SK-N-SH (cell line): Measurements from ENCODE around the gene OSBP2. TPM values are rescaled to one million over a fixed set of nuclear protein-coding genes. Genes with fewer than 3 reads are reported as not detected.
A peak's percentile ranks its signal among the peaks of the same experiment; 100 is the strongest.

Source experiments
- CTCF ChIA-PET: fragments of 300-600, 350-600 bp; formaldehyde crosslinking; extraction: SDS; loops from one replicate; lab custom pipeline; 2021; lab: Yijun Ruan, JAX
- POLR2A ChIA-PET: fragments of 350-600 bp; sonication (Branson Sonifier 250); formaldehyde crosslinking; extraction: SDS; loops from one replicate; lab custom pipeline; 2020; ENCODE audit warnings: antibody characterized with exemption, inconsistent platforms; lab: Yijun Ruan, JAX
- DNase-seq: peaks from one replicate; pipeline ENCODE4 v3.0.0; 2012
- H2AFZ ChIP-seq: fragments of 200-600 bp; sonication (generic); 2 replicates; pipeline ENCODE4 v1.8.1; 2016; ENCODE audit warnings: antibody characterized with exemption, mild to moderate bottlenecking, low read depth
- H3F3A ChIP-seq: fragments of 200-600 bp; sonication (generic); replicated peaks from 2 replicates; pipeline ENCODE3; 2016; ENCODE audit warnings: antibody characterized with exemption, mild to moderate bottlenecking; ENCODE audit not compliant: insufficient read depth
- H3K27ac ChIP-seq, 2 experiments: fragments of 200-500 bp in 1 of 2; fragments of 200-600 bp in 1 of 2; sonication (Bioruptor generic) in 1 of 2; sonication (generic), shearing (Covaris generic) in 1 of 2; 2 replicates each; pipeline versions ENCODE4 v1.5.1 to v1.6.1; 2014 to 2016; ENCODE audit warnings: low read depth in 2 of 2, inconsistent platforms in 1 of 2, low read length in 1 of 2, mild to moderate bottlenecking in 1 of 2, mixed read lengths in 1 of 2
- H3K27me3 ChIP-seq: fragments of 200-600 bp; sonication (generic), shearing (Covaris generic); 2 replicates; pipeline ENCODE4 v1.6.1; 2016; ENCODE audit warnings: mixed run types; ENCODE audit not compliant: insufficient read depth
- H3K36me3 ChIP-seq, 2 experiments: fragments of 200-500 bp in 1 of 2; fragments of 200-600 bp in 1 of 2; sonication (Bioruptor generic) in 1 of 2; sonication (generic) in 1 of 2; replicated peaks in 1 of 2; 2 replicates each; pipeline versions ENCODE3 to v1.5.1; 2014 to 2016; ENCODE audit warnings: low read length in 1 of 2, mild to moderate bottlenecking in 1 of 2; ENCODE audit not compliant: insufficient read depth in 2 of 2, control insufficient read depth in 1 of 2
- H3K4me1 ChIP-seq, 2 experiments: fragments of 200-500 bp in 1 of 2; fragments of 200-600 bp in 1 of 2; sonication (Bioruptor generic) in 1 of 2; sonication (generic), shearing (Covaris generic) in 1 of 2; 2 replicates each; pipeline versions ENCODE4 v1.5.1 to v1.6.1; 2014 to 2016; ENCODE audit warnings: low read depth in 1 of 2, low read length in 1 of 2, mixed run types in 1 of 2; ENCODE audit not compliant: insufficient read depth in 2 of 2, control insufficient read depth in 1 of 2
- H3K4me2 ChIP-seq: fragments of 200-600 bp; sonication (generic), shearing (Covaris generic); 2 replicates; pipeline ENCODE4 v1.6.1; 2017; ENCODE audit warnings: mixed run types
- H3K4me3 ChIP-seq, 2 experiments: fragments of 200-500 bp in 1 of 2; fragments of 200-600 bp in 1 of 2; sonication (Bioruptor generic) in 1 of 2; sonication (generic), shearing (Covaris generic) in 1 of 2; 2 replicates each; pipeline versions ENCODE4 v1.5.1 to v1.8.1; 2014 to 2016; ENCODE audit warnings: low read depth in 2 of 2, inconsistent platforms in 1 of 2, low read length in 1 of 2, mild to moderate bottlenecking in 1 of 2, mixed read lengths in 1 of 2, moderate library complexity in 1 of 2
- H3K79me2 ChIP-seq: fragments of 200-600 bp; sonication (generic); 2 replicates; pipeline ENCODE4 v1.8.1; 2017; ENCODE audit warnings: mild to moderate bottlenecking; ENCODE audit not compliant: insufficient read depth
- H3K9ac ChIP-seq: fragments of 200-600 bp; sonication (generic); 2 replicates; pipeline ENCODE4 v1.6.1; 2017; ENCODE audit warnings: mixed run types
- H3K9me2 ChIP-seq: fragments of 200-600 bp; sonication (generic); 2 replicates; pipeline ENCODE4 v1.6.1; 2017; ENCODE audit warnings: mixed run types
- H3K9me3 ChIP-seq: fragments of 200-600 bp; sonication (generic); 2 replicates; pipeline ENCODE4 v1.6.1; 2017; ENCODE audit warnings: mixed run types, mild to moderate bottlenecking, moderate library complexity
- H4K20me1 ChIP-seq: fragments of 200-600 bp; sonication (generic); 2 replicates; pipeline ENCODE4 v1.6.1; 2017; ENCODE audit warnings: mild to moderate bottlenecking, mixed run types; ENCODE audit not compliant: insufficient read depth
- CHD2 ChIP-seq: fragments of 150-350 bp; IDR thresholded peaks from 2 replicates; pipeline ENCODE4 v1.6.1; 2018; ENCODE audit warnings: low read length; ENCODE audit not compliant: partially characterized antibody
- CTCF ChIP-seq: fragments of 200-600 bp; sonication (generic); IDR thresholded peaks from 2 replicates; pipeline ENCODE4 v1.6.1; 2017; ENCODE audit warnings: antibody characterized with exemption, mild to moderate bottlenecking, moderate library complexity
- ELF1 ChIP-seq: IDR thresholded peaks from 2 replicates; pipeline ENCODE4 v1.4.0; 2012
- EP300 ChIP-seq, 2 experiments: IDR thresholded peaks; 2 replicates each; pipeline versions ENCODE4 v1.4.0 to v1.6.1; 2012; ENCODE audit warnings: borderline replicate concordance in 1 of 2, low read depth in 1 of 2, low read length in 1 of 2
- EZH2phosphoT487 ChIP-seq: fragments of 200-600 bp; sonication (generic); IDR thresholded peaks from 2 replicates; pipeline ENCODE4 v1.6.1; 2017; ENCODE audit warnings: low read depth, mixed run types, mild to moderate bottlenecking, antibody characterized with exemption, moderate library complexity, borderline replicate concordance
- FOSL2 ChIP-seq: IDR thresholded peaks from 2 replicates; pipeline ENCODE4 v1.4.0; 2012; ENCODE audit warnings: low read depth, mild to moderate bottlenecking, moderate library complexity, borderline replicate concordance
- FOXM1 ChIP-seq: IDR thresholded peaks from 2 replicates; pipeline ENCODE4 v1.4.0; 2012; ENCODE audit warnings: low read depth, mild to moderate bottlenecking
- GABPA ChIP-seq: IDR thresholded peaks from 2 replicates; pipeline ENCODE4 v1.4.0; 2012; ENCODE audit warnings: low read depth, mild to moderate bottlenecking
- MAX ChIP-seq: IDR thresholded peaks from 2 replicates; pipeline ENCODE4 v1.4.0; 2012; ENCODE audit warnings: low read depth
- NFIC ChIP-seq: IDR thresholded peaks from 2 replicates; pipeline ENCODE4 v1.4.0; 2012; ENCODE audit warnings: borderline replicate concordance
- NRF1 ChIP-seq: IDR thresholded peaks from 2 replicates; pipeline ENCODE4 v1.6.1; 2012; ENCODE audit warnings: low read depth, mild to moderate bottlenecking, low read length
- RAD21 ChIP-seq: IDR thresholded peaks from 2 replicates; pipeline ENCODE4 v1.6.1; 2012; ENCODE audit warnings: mild to moderate bottlenecking, low read length
- TAF1 ChIP-seq: IDR thresholded peaks from 2 replicates; pipeline ENCODE4 v1.6.1; 2012; ENCODE audit warnings: low read depth, mild to moderate bottlenecking, low read length, moderate library complexity, borderline replicate concordance
- USF1 ChIP-seq: IDR thresholded peaks from 2 replicates; pipeline ENCODE4 v1.4.0; 2012; ENCODE audit warnings: low read depth, borderline replicate concordance
- USF2 ChIP-seq: fragments of 150-350 bp; IDR thresholded peaks from 2 replicates; pipeline ENCODE4 v1.6.1; 2017; ENCODE audit warnings: antibody characterized with exemption, low read length, low read depth, borderline replicate concordance
- YY1 ChIP-seq: IDR thresholded peaks from 2 replicates; pipeline ENCODE4 v1.4.0; 2012; ENCODE audit warnings: low read depth, mild to moderate bottlenecking
- WGBS: methylation state at CpG from one replicate; pipeline ENCODE4 v1.1.6; 2017; ENCODE audit warnings: low lambda C conversion rate; 5-methylcytosine and 5-hydroxymethylcytosine counted together
- polyA plus RNA-seq, 3 experiments: library from polyadenylated mRNA; depleted of rRNA; stranded (reverse); fragments of >200 nt; gene quantifications; 2 replicates each; pipeline ENCODE4 v1.2.3, GENCODE V29; 2012

The OSBP2 gene
- polyA plus RNA-seq, 1 of the 3 experiments (the other 2 are of a cell fraction) = 3.1 TPM

GRCh38 chr22:30869667-30870395 is 175.2 kb downstream of the OSBP2 start:
- TF ChIP-seq MAX = no peak
- no peak for TF ChIP-seq USF2
- TF ChIP-seq CTCF = no peak
- no peak for TF ChIP-seq ELF1
- TF ChIP-seq FOXM1 = no peak
- no peak for TF ChIP-seq NFIC
- no peak for TF ChIP-seq TAF1
- no peak for TF ChIP-seq EZH2phosphoT487
- no peak for TF ChIP-seq CHD2
- no peak for TF ChIP-seq YY1
- no peak for TF ChIP-seq NRF1
- TF ChIP-seq, all 33 proteins: peak for 0
- Histone ChIP-seq H3K9ac (no peak overlapping the region), H3K79me2 (no peaks in the 10 kb centered on the region), H4K20me1 (no peaks in the 10 kb centered on the region), H3K4me1 (peaks cover 5 to 24% of the 10 kb centered on the region in 2 experiments; a peak in 1 of 4 replicates), H3K4me2 (no peak overlapping the region), H3F3A (no peaks in the 10 kb centered on the region), H3K27ac (no peak overlapping the region), H3K4me3 (no peak overlapping the region), H3K9me3 (no peaks in the 10 kb centered on the region), H2AFZ (no peak overlapping the region), H3K27me3 (no peaks in the 10 kb centered on the region), H3K36me3 (no peaks in the 10 kb centered on the region), H3K9me2 (no peaks in the 10 kb centered on the region)
- CTCF ChIA-PET = interaction anchor here (2.8 kb wide), 1 partner anchor 51 kb away, joined by 10 read pairs; no protein-coding TSS in a partner anchor
- WGBS = 88% methylated on average over 8 of the region's 15 CpGs
- POLR2A ChIA-PET = no interaction called here
- peak; percentile 19 for DNase-seq

GRCh38 chr22:30870451-30871345 is 176.0 kb downstream of the OSBP2 start:
- ChIA-PET CTCF (interaction anchor here (1.1 to 2.8 kb wide), 3 partner anchors 50 to 237 kb away, joined by 4 to 10 read pairs (median 5); partner anchors contain the start of gene SELENOM), POLR2A (no interaction called here)
- peaks cover 5 to 26% of the 10 kb centered on the region in 2 experiments; a peak in 1 of 4 replicates for H3K4me1 ChIP-seq
- 88% methylated on average over 32 of the region's 36 CpGs for WGBS
- peak; percentile 10 for DNase-seq
- H2AFZ ChIP-seq = no peak overlapping the region
- H3K9me2 ChIP-seq = no peaks in the 10 kb centered on the region
- H3K4me3 ChIP-seq = no peak overlapping the region
- TF ChIP-seq EP300 (IDR thresholded peaks at IDR 0.05; ENCODE audit: borderline replicate concordance in 1 of 2, low read depth in 1 of 2, low read length in 1 of 2) (no peak), RAD21 (no peak), MAX (no peak), EZH2phosphoT487 (no peak), FOSL2 (no peak), YY1 (no peak), USF2 (no peak), USF1 (no peak), GABPA (no peak), NRF1 (no peak), FOXM1 (no peak)
- TF ChIP-seq, all 33 proteins: peak for 0
- no peaks in the 10 kb centered on the region for H3K79me2 ChIP-seq
- no peaks in the 10 kb centered on the region for H3K27me3 ChIP-seq
- no peaks in the 10 kb centered on the region for H3K9me3 ChIP-seq
- H3F3A ChIP-seq = no peaks in the 10 kb centered on the region
- no peaks in the 10 kb centered on the region for H3K36me3 ChIP-seq
- no peak overlapping the region for H3K27ac ChIP-seq
- no peaks in the 10 kb centered on the region for H4K20me1 ChIP-seq
- H3K4me2 ChIP-seq = no peak overlapping the region
- no peak overlapping the region for H3K9ac ChIP-seq
